Measurements from ENCODE around the gene B3GALNT2.

GRCh38 chr1:235552146-235552716 is 48.0 kb upstream of the B3GALNT2 start:
- TF ChIP-seq FOXM1 (IDR thresholded peaks at IDR 0.05; ENCODE audit: borderline replicate concordance, low read depth): no peak
- no peak for TF ChIP-seq TCF12 (IDR thresholded peaks at IDR 0.05; ENCODE audit: low read depth)
- TF ChIP-seq TAF1 (IDR thresholded peaks at IDR 0.05; ENCODE audit: low read depth): no peak
- TF ChIP-seq EP300 (IDR thresholded peaks at IDR 0.05; ENCODE audit: borderline replicate concordance): no peak

Data from Ishikawa (cell line).